WTC11 (cell line): ENCODE data around the gene MERTK.
"Not testable (repeated sequence)": the region's sequence is repeated elsewhere in the genome, so short reads cannot be mapped to it uniquely, and the experiment has no call there.

Source experiments
- ARID4B ChIP-seq: sonication (generic); formaldehyde crosslinking; IDR thresholded peaks from 2 replicates; pipeline ENCODE4 v1.8.0; 2023; ENCODE audit warnings: missing genetic modification reagents, mild to moderate bottlenecking, borderline replicate concordance
- TF ChIP-seq, protein P1 (sequence below): sonication (generic); formaldehyde crosslinking; IDR thresholded peaks from 2 replicates; pipeline ENCODE4 v1.8.0; 2022; ENCODE audit warnings: mild to moderate bottlenecking, missing genetic modification reagents

GRCh38 chr2:111872806-111873205 is 25.6 kb upstream of the MERTK start:
- not testable (repeated sequence) for TF ChIP-seq ARID4B (CRISPR knock-in tag)
- TF ChIP-seq, protein P1, sequence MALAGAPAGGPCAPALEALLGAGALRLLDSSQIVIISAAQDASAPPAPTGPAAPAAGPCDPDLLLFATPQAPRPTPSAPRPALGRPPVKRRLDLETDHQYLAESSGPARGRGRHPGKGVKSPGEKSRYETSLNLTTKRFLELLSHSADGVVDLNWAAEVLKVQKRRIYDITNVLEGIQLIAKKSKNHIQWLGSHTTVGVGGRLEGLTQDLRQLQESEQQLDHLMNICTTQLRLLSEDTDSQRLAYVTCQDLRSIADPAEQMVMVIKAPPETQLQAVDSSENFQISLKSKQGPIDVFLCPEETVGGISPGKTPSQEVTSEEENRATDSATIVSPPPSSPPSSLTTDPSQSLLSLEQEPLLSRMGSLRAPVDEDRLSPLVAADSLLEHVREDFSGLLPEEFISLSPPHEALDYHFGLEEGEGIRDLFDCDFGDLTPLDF (CRISPR knock-in tag) = not testable (repeated sequence)
